OCI-LY3 (cell line): Measurements from ENCODE around the gene HYOU1.
A peak's percentile ranks its signal among the peaks of the same experiment; 100 is the strongest.
"Not testable (repeated sequence)": the region's sequence is repeated elsewhere in the genome, so short reads cannot be mapped to it uniquely, and the experiment has no call there.

Experiments used
- H2AFZ ChIP-seq: fragments of 200-600, 300-600 bp; shearing (Covaris generic); 2 replicates; pipeline ENCODE4 v1.6.0; 2014; ENCODE audit warnings: antibody characterized with exemption, low read depth, low read length
- H3K27ac ChIP-seq: fragments of 200-600, 300-600 bp; sonication (generic); 2 replicates; pipeline ENCODE4 v1.5.1; 2014; ENCODE audit warnings: mild to moderate bottlenecking, low read length, moderate library complexity, mixed read lengths
- H3K27me3 ChIP-seq: fragments of 200-600, 300-600 bp; sonication (generic); 2 replicates; pipeline ENCODE4 v1.6.1; 2014; ENCODE audit warnings: low read depth, low read length, mixed read lengths
- H3K36me3 ChIP-seq: fragments of 200-600, 300-600 bp; sonication (generic); replicated peaks from 2 replicates; pipeline ENCODE3; 2014; ENCODE audit warnings: low read depth, low read length, mixed read lengths
- H3K4me1 ChIP-seq: fragments of 300-600, 200-600 bp; sonication (generic); 2 replicates; pipeline ENCODE4 v1.6.1; 2014; ENCODE audit warnings: low read length, mixed read lengths
- H3K4me2 ChIP-seq: fragments of 200-600, 300-600 bp; sonication (generic); 2 replicates; pipeline ENCODE4 v1.6.1; 2014; ENCODE audit warnings: low read length, mixed read lengths
- H3K4me3 ChIP-seq: fragments of 300-600, 200-600 bp; sonication (generic); 2 replicates; pipeline ENCODE4 v1.5.1; 2014; ENCODE audit warnings: antibody characterized with exemption, mild to moderate bottlenecking, low read length, moderate library complexity
- H3K79me2 ChIP-seq: fragments of 300-600, 200-600 bp; shearing (Covaris generic); 2 replicates; pipeline ENCODE4 v1.6.1; 2014; ENCODE audit warnings: mild to moderate bottlenecking, low read length, mixed read lengths
- H3K9ac ChIP-seq: fragments of 300-600, 200-600 bp; shearing (Covaris generic); 2 replicates; pipeline ENCODE4 v1.6.0; 2014; ENCODE audit warnings: mild to moderate bottlenecking, low read length, moderate library complexity
- H3K9me3 ChIP-seq: fragments of 200-600, 300-600 bp; shearing (Covaris generic); 2 replicates; pipeline ENCODE4 v1.6.1; 2014; ENCODE audit warnings: low read length, mixed read lengths; ENCODE audit not compliant: insufficient read depth
- H4K20me1 ChIP-seq: fragments of 200-600, 300-600 bp; sonication (generic); 2 replicates; pipeline ENCODE4 v1.6.1; 2016; ENCODE audit warnings: low read length, mixed read lengths; ENCODE audit not compliant: insufficient read depth
- EZH2phosphoT487 ChIP-seq: fragments of 200-600 bp; shearing (Covaris generic); IDR thresholded peaks from 2 replicates; pipeline ENCODE4 v1.6.1; 2018; ENCODE audit warnings: antibody characterized with exemption, mixed run types, low read depth
- TF ChIP-seq, protein P1 (sequence below): fragments of 200-600, 300-600 bp; sonication (generic); IDR thresholded peaks from 2 replicates; pipeline ENCODE4 v1.5.1; 2014; ENCODE audit warnings: antibody characterized with exemption, low read length, low read depth

Gene HYOU1

DNA sequence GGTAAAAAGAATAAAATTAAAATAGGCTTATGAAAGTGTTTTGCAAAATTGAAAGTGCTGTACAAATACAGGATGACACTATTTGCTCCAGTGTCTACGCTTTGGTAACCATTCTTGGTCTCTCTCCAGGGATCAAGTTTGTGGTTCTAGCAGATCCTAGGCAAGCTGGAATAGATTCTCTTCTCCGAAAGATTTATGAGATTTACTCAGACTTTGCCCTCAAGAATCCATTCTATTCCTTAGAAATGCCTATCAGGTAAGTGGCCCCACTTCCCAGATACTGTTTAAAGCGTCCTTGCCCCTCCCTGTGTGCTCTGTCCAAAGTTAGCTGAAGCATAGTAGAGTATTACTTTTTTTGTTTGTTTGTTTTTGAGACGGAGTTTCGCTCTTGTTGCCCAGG lies 35.4 kb downstream of the HYOU1 start:
- Histone ChIP-seq H3K9ac (no peak overlapping the region), H3K4me1 (peaks cover 12% of the 10 kb centered on the region)
- TF ChIP-seq EZH2phosphoT487, result no peak
- TF ChIP-seq, protein P1, sequence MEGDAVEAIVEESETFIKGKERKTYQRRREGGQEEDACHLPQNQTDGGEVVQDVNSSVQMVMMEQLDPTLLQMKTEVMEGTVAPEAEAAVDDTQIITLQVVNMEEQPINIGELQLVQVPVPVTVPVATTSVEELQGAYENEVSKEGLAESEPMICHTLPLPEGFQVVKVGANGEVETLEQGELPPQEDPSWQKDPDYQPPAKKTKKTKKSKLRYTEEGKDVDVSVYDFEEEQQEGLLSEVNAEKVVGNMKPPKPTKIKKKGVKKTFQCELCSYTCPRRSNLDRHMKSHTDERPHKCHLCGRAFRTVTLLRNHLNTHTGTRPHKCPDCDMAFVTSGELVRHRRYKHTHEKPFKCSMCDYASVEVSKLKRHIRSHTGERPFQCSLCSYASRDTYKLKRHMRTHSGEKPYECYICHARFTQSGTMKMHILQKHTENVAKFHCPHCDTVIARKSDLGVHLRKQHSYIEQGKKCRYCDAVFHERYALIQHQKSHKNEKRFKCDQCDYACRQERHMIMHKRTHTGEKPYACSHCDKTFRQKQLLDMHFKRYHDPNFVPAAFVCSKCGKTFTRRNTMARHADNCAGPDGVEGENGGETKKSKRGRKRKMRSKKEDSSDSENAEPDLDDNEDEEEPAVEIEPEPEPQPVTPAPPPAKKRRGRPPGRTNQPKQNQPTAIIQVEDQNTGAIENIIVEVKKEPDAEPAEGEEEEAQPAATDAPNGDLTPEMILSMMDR, result no peak

DNA sequence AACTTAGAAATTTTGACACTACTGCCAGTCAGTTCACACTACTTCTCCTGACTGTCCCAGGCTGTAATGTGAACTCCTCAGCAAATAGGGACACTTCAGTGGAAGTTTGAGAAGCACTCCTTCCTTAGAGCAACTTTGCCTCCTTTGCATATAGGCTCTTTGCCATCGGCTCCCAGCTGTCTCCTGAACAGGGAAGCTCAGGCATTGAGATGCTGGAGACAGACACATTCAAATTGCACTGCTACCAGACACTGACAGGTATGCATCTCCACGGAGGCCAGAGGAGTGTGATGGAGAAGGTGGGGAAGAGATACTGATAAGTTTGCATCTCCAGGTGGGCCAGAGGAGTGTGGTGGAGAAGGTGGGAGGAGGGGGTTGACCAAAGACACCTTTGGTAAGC lies 37.0 kb downstream of the HYOU1 start:
- no peak overlapping the region for H3K27ac ChIP-seq
- H3K9me3 ChIP-seq, result no peaks in the 10 kb centered on the region
- H3K4me2 ChIP-seq, result peak overlapping the region; percentile 90
- H3K79me2 ChIP-seq, result peaks cover 63% of the 10 kb centered on the region
- peak overlapping the region; percentile 96 for H3K4me3 ChIP-seq
- no peaks in the 10 kb centered on the region for H4K20me1 ChIP-seq
- no peaks in the 10 kb centered on the region for H3K27me3 ChIP-seq
- peak overlapping the region; percentile 99; the same call in 1 of the 2 replicates for H3K9ac ChIP-seq
- H3K36me3 ChIP-seq, result peaks cover 52% of the 10 kb centered on the region
- H2AFZ ChIP-seq, result no peak overlapping the region
- peaks cover 15% of the 10 kb centered on the region for H3K4me1 ChIP-seq
- no peak for TF ChIP-seq EZH2phosphoT487
- TF ChIP-seq, protein P1, result no peak

More for the DNA sequence above, 35.4 kb downstream of the HYOU1 start:
- Histone ChIP-seq H3K79me2 (peaks cover 48% of the 10 kb centered on the region), H3K9me3 (no peaks in the 10 kb centered on the region), H3K4me3 (no peak overlapping the region), H3K27ac (no peak overlapping the region), H3K4me2 (no peak overlapping the region), H2AFZ (no peak overlapping the region), H3K36me3 (peaks cover 49% of the 10 kb centered on the region), H3K27me3 (no peaks in the 10 kb centered on the region), H4K20me1 (no peaks in the 10 kb centered on the region)

DNA sequence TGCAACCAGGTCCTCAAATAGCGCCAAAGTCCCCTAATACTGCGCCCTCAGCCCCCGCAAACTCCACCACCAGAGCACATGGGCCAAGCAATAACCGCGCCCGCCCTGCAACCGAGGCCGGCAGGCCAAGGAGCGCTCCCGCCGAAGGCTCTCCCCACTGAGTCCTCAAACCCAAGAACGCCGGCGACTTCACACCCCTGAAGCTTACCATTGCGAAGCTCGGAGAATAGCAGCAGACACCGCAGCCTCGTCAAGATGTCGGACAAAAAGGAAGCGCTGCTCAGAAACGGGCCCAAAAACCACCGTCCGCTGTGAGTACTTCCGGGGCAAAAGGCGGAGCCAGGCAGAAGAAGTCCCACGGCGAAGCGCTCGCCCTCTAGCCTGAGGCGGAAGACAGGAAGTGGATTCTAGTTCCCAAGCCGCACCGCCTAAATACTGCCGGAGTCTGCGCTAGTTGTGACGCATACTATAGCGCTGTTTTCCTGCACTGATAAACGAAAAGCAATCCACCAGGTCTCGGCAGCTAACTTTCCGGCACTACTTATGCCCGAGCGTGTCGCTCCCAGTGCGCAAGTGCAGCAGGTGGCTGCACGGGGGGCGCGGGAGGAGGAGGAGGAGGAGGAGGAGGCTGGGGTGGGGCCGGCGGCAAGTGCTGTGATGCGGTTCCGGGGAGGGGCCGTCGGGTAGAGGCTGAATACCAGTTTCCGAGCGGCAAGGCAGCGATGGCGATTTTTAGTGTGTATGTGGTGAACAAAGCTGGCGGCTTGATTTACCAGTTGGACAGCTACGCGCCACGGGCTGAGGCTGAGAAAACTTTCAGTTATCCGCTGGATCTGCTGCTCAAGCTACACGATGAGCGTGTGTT lies 38.7 kb downstream of the HYOU1 start, which contains the start of the genes RPS25 and TRAPPC4:
TSS of gene RPS25 (minus strand) at position 270 of the 865 bp plus-strand sequence. CDS start at position 211, 59 bp downstream.
TSS of gene TRAPPC4 (plus strand) at position 693 of the 865 bp plus-strand sequence. CDS start at position 723, 30 bp downstream.
- H3K9me3 ChIP-seq, result no peaks in the 10 kb centered on the region
- H4K20me1 ChIP-seq, result no peaks in the 10 kb centered on the region
- peaks cover 51% of the 10 kb centered on the region for H3K36me3 ChIP-seq
- peak within 1 kb of the TSS; percentile 96 for H3K4me3 ChIP-seq
- peaks cover 15% of the 10 kb centered on the region for H3K4me1 ChIP-seq
- H3K9ac ChIP-seq, result peak within 1 kb of the TSS; percentile 99
- H3K4me2 ChIP-seq, result peak within 1 kb of the TSS; percentile 90
- peak within 1 kb of the TSS; percentile 90; the same call in 1 of the 2 replicates for H2AFZ ChIP-seq
- no peaks in the 10 kb centered on the region for H3K27me3 ChIP-seq
- peaks cover 72% of the 10 kb centered on the region for H3K79me2 ChIP-seq
- TF ChIP-seq, protein P1, result no peak
- TF ChIP-seq EZH2phosphoT487, result no peak
- peak within 1 kb of the TSS; percentile 94 for H3K27ac ChIP-seq

DNA sequence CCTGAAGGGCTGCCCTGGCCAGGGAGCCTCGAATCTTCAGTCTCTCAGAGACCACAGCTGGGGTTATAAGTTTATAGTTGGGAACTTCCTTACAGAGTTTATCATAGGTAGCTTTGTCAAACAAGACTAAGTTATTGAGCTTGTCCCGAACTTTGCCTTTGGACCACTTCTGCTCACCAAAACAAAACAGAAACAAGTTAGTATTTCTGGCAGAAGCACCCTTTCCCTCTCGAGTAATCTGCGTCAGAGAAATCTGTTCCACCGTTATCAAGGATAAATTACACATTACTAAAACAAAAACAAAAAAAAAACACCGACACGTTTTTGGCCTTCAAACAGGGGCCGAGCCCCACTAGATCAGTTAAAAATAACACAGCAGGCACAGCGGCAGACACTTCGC lies 39.6 kb downstream of the HYOU1 start:
- H3K9me3 ChIP-seq, H3K27me3 ChIP-seq, H2AFZ ChIP-seq, H4K20me1 ChIP-seq: not testable (repeated sequence)
- Histone ChIP-seq H3K4me2 (peak overlapping the region; percentile 84), H3K9ac (peak overlapping the region; percentile 99), H3K27ac (peak overlapping the region; percentile 94), H3K4me3 (peak overlapping the region; percentile 96), H3K36me3 (peaks cover 56% of the 10 kb centered on the region), H3K79me2 (peaks cover 72% of the 10 kb centered on the region), H3K4me1 (peaks cover 15% of the 10 kb centered on the region)
